ENCODE measurements around the gene DOCK2.

- TF ChIP-seq ZNF423 (CRISPR knock-in tag; IDR thresholded peaks at IDR 0.05), result no peak
- no peak for TF ChIP-seq MAX (CRISPR knock-in tag; IDR thresholded peaks at IDR 0.05)
These were observed 321.2 kb downstream of the DOCK2 start for GRCh38 chr5:169958278-169958677.

Measured in WTC11 (cell line).